SK-N-SH treated with all-trans-retinoic acid at 6 μM for 48 hours (cell line): ENCODE results near the gene ELMO1.

Source experiments
- ARNTL ChIP-seq: fragments of 450-650 bp; formaldehyde crosslinking; IDR thresholded peaks from 2 replicates; pipeline ENCODE4 v1.5.0; 2020; ENCODE audit warnings: low read depth, mild to moderate bottlenecking, moderate library complexity, borderline replicate concordance
- CREB5 ChIP-seq: fragments of 250-450 bp; sonication (Bioruptor Pico); IDR thresholded peaks from 2 replicates; pipeline ENCODE4 v1.5.1; 2020; ENCODE audit warnings: low read depth, mild to moderate bottlenecking, moderate library complexity
- ESRRG ChIP-seq: fragments of 250-450 bp; sonication (Bioruptor Pico); IDR thresholded peaks from 2 replicates; pipeline ENCODE4 v1.6.1; 2021; ENCODE audit warnings: mild to moderate bottlenecking
- ISL1 ChIP-seq: fragments of 250-450 bp; sonication (Bioruptor Pico); IDR thresholded peaks from 2 replicates; pipeline ENCODE4 v2.1.2; 2022; ENCODE audit warnings: mild to moderate bottlenecking, moderate library complexity
- PATZ1 ChIP-seq: fragments of 250-450 bp; sonication (Bioruptor Pico); IDR thresholded peaks from 2 replicates; pipeline ENCODE4 v1.8.0; 2020; ENCODE audit warnings: mild to moderate bottlenecking, moderate library complexity, borderline replicate concordance
- PPARA ChIP-seq: fragments of 250-450 bp; sonication (Bioruptor Pico); IDR thresholded peaks from 2 replicates; pipeline ENCODE4 v1.5.0; 2020; ENCODE audit warnings: mild to moderate bottlenecking, borderline replicate concordance
- TCF4 ChIP-seq: fragments of 250-450 bp; sonication (Bioruptor Pico); IDR thresholded peaks from 2 replicates; pipeline ENCODE4 v1.8.0; 2021; ENCODE audit warnings: mild to moderate bottlenecking, moderate library complexity, borderline replicate concordance
- ZFP3 ChIP-seq: fragments of 250-450 bp; sonication (Bioruptor Pico); IDR thresholded peaks from 2 replicates; pipeline ENCODE4 v1.5.0; 2020; ENCODE audit warnings: mild to moderate bottlenecking, moderate library complexity
- ZFP30 ChIP-seq: fragments of 450-650 bp; formaldehyde crosslinking; IDR thresholded peaks from 2 replicates; pipeline ENCODE4 v1.5.0; 2022; ENCODE audit warnings: mild to moderate bottlenecking, moderate library complexity
- ZNF565 ChIP-seq: fragments of 450-650 bp; formaldehyde crosslinking; conservative IDR thresholded peaks from 2 replicates; pipeline ENCODE4 v1.5.0; 2020; ENCODE audit warnings: low read depth, mild to moderate bottlenecking, moderate library complexity
- ZNF70 ChIP-seq: fragments of 450-650 bp; formaldehyde crosslinking; IDR thresholded peaks from 2 replicates; pipeline ENCODE4 v1.5.0; 2020; ENCODE audit warnings: mild to moderate bottlenecking, moderate library complexity

- TF ChIP-seq ZFP30 (CRISPR knock-in tag) (no peak), ZFP3 (CRISPR knock-in tag) (no peak), ZNF565 (CRISPR knock-in tag) (no peak), TCF4 (CRISPR knock-in tag) (no peak), ESRRG (CRISPR knock-in tag) (no peak), ARNTL (no peak), CREB5 (CRISPR knock-in tag) (no peak), PATZ1 (no peak), ISL1 (no peak), PPARA (CRISPR knock-in tag) (no peak), ZNF70 (CRISPR knock-in tag) (no peak)
These were observed 38.1 kb downstream of the ELMO1 start for GRCh38 chr7:37410305-37411229.
